NOMO-1 treated with dmso at 0.1 percent for 144 hours (cell line): ENCODE results near the gene UQCRC1.

ENCODE experiments used
- DNase-seq: peaks from one replicate; lab custom pipeline; 2025; ENCODE audit not compliant: unreplicated experiment; lab: John Stamatoyannopoulos, UW

Gene UQCRC1

DNA sequence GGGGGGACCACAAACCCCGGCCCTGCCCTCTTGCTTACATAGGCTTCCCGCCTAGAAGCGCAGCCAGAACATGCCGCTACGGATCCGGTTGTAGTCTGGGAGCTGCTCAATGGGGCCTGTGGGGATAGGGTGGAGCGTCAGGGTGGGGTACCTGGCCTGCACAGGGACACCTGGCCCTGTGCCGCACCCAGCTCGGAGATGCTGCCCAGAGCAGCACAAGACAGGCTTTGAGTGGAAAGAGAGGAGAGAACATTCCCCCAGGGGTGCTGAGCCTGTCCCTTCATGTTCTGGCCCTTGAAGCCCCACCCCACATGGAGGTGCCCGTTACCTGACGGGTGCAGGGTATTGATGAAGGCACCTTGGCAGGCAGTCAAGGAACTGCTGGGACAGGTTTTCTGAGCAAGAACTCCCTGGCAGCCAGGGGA is 10.4 kb downstream of the UQCRC1 start:
- no peak for DNase-seq

DNA sequence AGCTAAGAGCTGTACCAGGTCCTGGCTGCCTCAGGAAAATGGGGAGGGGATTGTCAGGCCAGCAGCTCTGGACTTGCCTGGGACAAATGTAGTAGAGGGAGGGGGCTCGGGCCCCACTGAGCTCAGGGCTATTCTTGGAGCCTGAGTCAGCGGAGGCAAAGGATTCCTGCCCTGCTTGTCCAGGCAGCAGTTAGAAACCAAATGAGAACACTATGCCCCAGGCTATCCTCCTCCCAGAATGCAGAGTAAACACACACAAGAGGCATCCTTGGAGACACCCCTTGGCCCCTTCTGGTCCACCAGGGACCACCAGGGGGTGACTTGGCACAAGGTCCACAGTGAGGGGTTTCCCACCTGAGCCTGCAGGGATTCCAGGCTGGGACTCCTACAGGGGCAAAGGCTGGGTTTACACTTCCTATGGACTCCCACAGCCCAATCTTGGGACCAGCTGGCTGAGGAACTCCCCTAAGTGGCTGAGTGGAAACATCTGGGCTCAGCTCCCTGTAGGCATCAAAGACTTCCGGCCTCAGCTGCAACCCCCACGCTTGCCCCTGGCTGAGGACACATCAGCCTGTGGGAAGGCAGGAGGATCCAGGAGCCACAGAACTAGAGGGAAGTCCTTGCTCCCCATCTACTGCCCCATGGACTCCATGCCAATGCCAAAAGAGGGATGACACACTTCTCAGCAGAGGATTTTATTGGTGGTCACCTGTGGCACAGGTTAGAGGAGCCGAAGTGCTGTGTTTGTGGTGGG is 10.9 kb downstream of the UQCRC1 start:
- no peak for DNase-seq

DNA sequence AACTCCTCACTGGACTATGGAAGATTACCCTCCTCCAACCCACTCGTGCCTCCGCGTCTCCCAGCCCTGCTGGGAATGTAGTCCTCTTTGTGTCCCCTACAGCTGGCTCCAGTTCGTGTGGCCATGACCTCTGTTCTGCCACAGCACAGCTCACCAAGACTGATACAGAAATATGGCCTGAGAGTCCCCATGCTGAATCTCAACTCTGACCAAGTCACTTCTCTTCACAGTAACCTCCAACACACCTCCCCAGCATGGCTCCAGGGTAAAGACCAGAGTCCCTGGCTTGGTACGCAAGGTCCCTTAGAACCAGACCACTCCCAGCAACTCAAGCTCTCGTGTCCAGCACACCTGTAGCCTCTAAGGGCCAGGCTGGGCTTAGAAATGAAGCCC is 12.0 kb downstream of the UQCRC1 start:
- no peak for DNase-seq

GRCh38 chr3:48596676-48597407 is 12.6 kb downstream of the UQCRC1 start:
- no peak for DNase-seq

- no peak for DNase-seq
These were observed 13.3 kb downstream of the UQCRC1 start for GRCh38 chr3:48596157-48596556.

GRCh38 chr3:48595526-48596121 is 13.8 kb downstream of the UQCRC1 start:
- DNase-seq: no peak

- no peak for DNase-seq
These were observed 14.3 kb downstream of the UQCRC1 start, which contains the start of gene COL7A1 for GRCh38 chr3:48595075-48595525. Gene COL7A1 (minus strand): TSS chr3:48595329. CDS start chr3:48595159, 170 bp downstream.

DNA sequence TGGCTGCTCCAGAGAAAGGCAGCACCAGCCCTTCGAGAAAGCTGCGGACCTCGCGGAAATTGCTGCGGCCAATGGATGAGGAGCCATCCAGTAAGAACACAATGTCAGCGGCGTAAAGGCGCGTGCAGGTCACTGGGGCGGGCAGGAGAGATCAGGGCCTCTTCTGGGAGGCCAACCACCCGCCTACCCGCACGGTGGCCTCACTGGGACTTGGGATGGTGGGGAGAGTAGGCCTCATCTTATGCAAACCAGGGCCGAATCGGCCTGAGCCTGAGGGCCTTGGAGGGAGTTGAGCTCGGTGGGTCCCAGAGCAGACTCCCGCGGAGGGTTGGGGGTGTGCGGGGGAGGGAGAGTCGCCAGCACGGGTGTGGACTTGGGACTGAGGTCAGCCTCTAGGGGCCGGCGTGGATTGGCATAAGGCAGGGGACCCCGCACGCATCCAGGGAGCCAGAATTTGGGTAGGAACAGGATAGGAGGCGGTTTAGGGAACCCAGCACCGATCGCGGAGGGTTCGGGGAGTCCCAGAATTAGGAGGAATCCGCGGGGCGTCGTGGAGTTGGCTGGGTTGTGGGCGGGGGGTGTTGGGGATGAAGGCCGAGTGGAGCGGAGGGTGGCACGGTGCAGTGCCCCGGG is 14.9 kb downstream of the UQCRC1 start:
- DNase-seq: no peak

GRCh38 chr3:48593337-48593736 is 16.1 kb downstream of the UQCRC1 start:
- no peak for DNase-seq

- no peak for DNase-seq
These were observed 16.8 kb downstream of the UQCRC1 start for GRCh38 chr3:48592519-48593087.

- no peak for DNase-seq
These were observed 17.4 kb downstream of the UQCRC1 start for GRCh38 chr3:48591886-48592518.

DNA sequence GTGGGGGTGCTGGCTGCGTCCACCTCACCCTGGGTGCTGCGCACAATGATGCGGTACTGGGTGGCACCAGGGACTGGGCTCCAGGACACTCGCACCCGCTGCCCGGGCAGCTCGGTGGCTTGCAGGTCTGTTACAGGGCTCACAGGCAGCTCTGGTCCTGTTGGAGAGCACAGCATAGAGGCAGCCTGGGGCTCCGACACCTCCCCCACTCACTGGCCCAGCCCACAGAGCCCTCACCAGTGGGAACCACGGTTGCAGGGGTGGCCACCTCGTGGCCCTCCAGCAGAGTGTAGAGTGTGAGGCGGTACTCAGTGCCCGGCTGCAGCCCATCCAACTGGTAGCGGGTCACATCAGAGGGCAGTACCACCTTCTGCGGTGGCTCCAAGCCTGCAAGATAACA is 18.0 kb downstream of the UQCRC1 start:
- no peak for DNase-seq

GRCh38 chr3:48588230-48588629 is 21.2 kb downstream of the UQCRC1 start:
- no peak for DNase-seq

GRCh38 chr3:48587686-48588085 is 21.8 kb downstream of the UQCRC1 start:
- DNase-seq: no peak

DNA sequence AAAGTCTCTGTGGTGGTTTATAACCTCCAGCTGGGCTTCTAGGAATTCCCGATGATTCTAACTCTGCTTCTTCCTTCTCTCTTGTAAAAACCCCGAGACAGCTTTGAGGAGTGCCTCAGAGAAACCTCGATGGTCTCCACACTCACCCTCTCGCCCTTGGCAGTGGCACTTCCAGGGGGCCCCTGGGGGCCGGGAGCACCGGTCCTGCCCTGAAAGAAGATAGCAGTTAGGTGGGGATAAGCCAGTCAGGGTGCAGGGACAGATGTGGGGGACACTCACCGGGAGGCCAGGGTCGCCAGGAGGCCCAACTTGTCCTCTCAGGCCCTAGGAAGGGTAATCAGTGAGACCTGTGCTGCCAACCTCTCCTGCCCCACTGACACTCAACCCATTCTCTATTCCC is 24.0 kb downstream of the UQCRC1 start:
- no peak for DNase-seq

- no peak for DNase-seq
These were observed 24.6 kb downstream of the UQCRC1 start for GRCh38 chr3:48584836-48585235.

- DNase-seq: no peak
These were observed 27.6 kb downstream of the UQCRC1 start for GRCh38 chr3:48581621-48582481.

- DNase-seq: no peak
These were observed 32.8 kb downstream of the UQCRC1 start for GRCh38 chr3:48576647-48577046.

GRCh38 chr3:48575366-48575765 is 34.1 kb downstream of the UQCRC1 start:
- DNase-seq: no peak
